GM18519 (cell line): Measurements from ENCODE around the gene SMIM11.
"Not testable (repeated sequence)": the region's sequence is repeated elsewhere in the genome, so short reads cannot be mapped to it uniquely, and the experiment has no call there.

ENCODE experiments used
- ATAC-seq: cut with Tn5 transposase; IDR thresholded peaks from one replicate; pipeline ENCODE4 v1.9.1; 2021; ENCODE audit warnings: mild to moderate bottlenecking, moderate library complexity; ENCODE audit not compliant: unreplicated experiment, low FRiP score

The SMIM11 gene

GRCh38 chr21:34353182-34353581, 22.1 kb upstream of the SMIM11 start:
- no peak for ATAC-seq

GRCh38 chr21:34354836-34355235, 20.5 kb upstream of the SMIM11 start:
- ATAC-seq = no peak

GRCh38 chr21:34355570-34355969, 19.7 kb upstream of the SMIM11 start:
- ATAC-seq = no peak

GRCh38 chr21:34357889-34358288, 17.4 kb upstream of the SMIM11 start:
- ATAC-seq = no peak

- no peak for ATAC-seq
Measured at GRCh38 chr21:34358866-34359265, 16.4 kb upstream of the SMIM11 start.

- ATAC-seq = no peak
Measured at GRCh38 chr21:34360488-34361241, 14.6 kb upstream of the SMIM11 start.

GRCh38 chr21:34362136-34362444, 13.2 kb upstream of the SMIM11 start:
- no peak for ATAC-seq

- no peak for ATAC-seq
Measured at GRCh38 chr21:34362670-34363069, 12.6 kb upstream of the SMIM11 start.

GRCh38 chr21:34363733-34364132, 11.6 kb upstream of the SMIM11 start, which contains the start of gene KCNE2:
Gene KCNE2, plus strand, starts transcription at chr21:34364006. Its CDS starts 6,473 bp downstream, at chr21:34370479.
- no peak for ATAC-seq

GRCh38 chr21:34364921-34365320, 10.4 kb upstream of the SMIM11 start:
- ATAC-seq = no peak

GRCh38 chr21:34365809-34366208, 9.5 kb upstream of the SMIM11 start:
- no peak for ATAC-seq

- ATAC-seq = no peak
Measured at GRCh38 chr21:34367320-34367935, 7.9 kb upstream of the SMIM11 start.

- no peak for ATAC-seq
Measured at GRCh38 chr21:34369741-34370140, 5.6 kb upstream of the SMIM11 start.

GRCh38 chr21:34372321-34372720, 3.0 kb upstream of the SMIM11 start:
- ATAC-seq = no peak

- not testable (repeated sequence) for ATAC-seq
Measured at GRCh38 chr21:34374462-34374861, 845 bp upstream of the SMIM11 start.

- ATAC-seq = peak; percentile 19
Measured at GRCh38 chr21:34375619-34375972, 289 bp downstream of the SMIM11 start.

GRCh38 chr21:34383138-34383537, 7.8 kb downstream of the SMIM11 start:
- ATAC-seq = not testable (repeated sequence)

GRCh38 chr21:34383724-34384415, 8.6 kb downstream of the SMIM11 start:
- ATAC-seq = peak; percentile 81

GRCh38 chr21:34400522-34400921, 25.2 kb downstream of the SMIM11 start:
- ATAC-seq = not testable (repeated sequence)

GRCh38 chr21:34404742-34405141, 29.4 kb downstream of the SMIM11 start:
- not testable (repeated sequence) for ATAC-seq

GRCh38 chr21:34405686-34406085, 30.4 kb downstream of the SMIM11 start:
- not testable (repeated sequence) for ATAC-seq

GRCh38 chr21:34406102-34406501, 30.8 kb downstream of the SMIM11 start:
- not testable (repeated sequence) for ATAC-seq
